Gastroesophageal sphincter (tissue), 4 donors: ENCODE measurements around the gene PTPRC. TPM values are rescaled to one million over a fixed set of nuclear protein-coding genes. Genes with fewer than 3 reads are reported as not detected.

Experiments used
- ATAC-seq: fragments of 150-250 bp; one replicate; pipeline ENCODE4 v1.9.1; 2016; ENCODE audit warnings: mild to moderate bottlenecking, moderate library complexity
- H3K27ac ChIP-seq, 4 donors: fragments of 200-600 bp; sonication (generic) in 3 of 4; 1 replicate in 3 of 4; 2 replicates in 1 of 4; pipeline ENCODE4 v1.5.1; 2016 to 2019
- H3K27me3 ChIP-seq: fragments of 200-600 bp; sonication (generic); one replicate; pipeline ENCODE4 v1.5.1; 2019
- H3K36me3 ChIP-seq, 2 donors: fragments of 200-600 bp; sonication (generic); one replicate each; pipeline ENCODE4 v1.5.1; 2019; ENCODE audit warnings: control low read depth in 1 of 2
- H3K4me1 ChIP-seq, 3 donors: fragments of 200-600 bp; sonication (generic); 1 replicate in 2 of 3; 2 replicates in 1 of 3; pipeline ENCODE4 v1.5.1; 2016 to 2019; ENCODE audit warnings: control low read depth in 2 of 3
- H3K4me3 ChIP-seq, 2 donors: fragments of 200-600 bp; sonication (generic); one replicate each; pipeline ENCODE4 v1.5.1; 2019; ENCODE audit warnings: mild to moderate bottlenecking in 1 of 2, moderate library complexity in 1 of 2
- H3K9me3 ChIP-seq, 3 donors: fragments of 200-600 bp; sonication (generic); one replicate each; pipeline ENCODE4 v1.5.1; 2017 to 2019; ENCODE audit warnings: control low read depth in 2 of 3
- EP300 ChIP-seq: sonication (generic); formaldehyde crosslinking; IDR thresholded peaks from one replicate; pipeline ENCODE4 v1.6.1; 2017; ENCODE audit warnings: antibody characterized with exemption, mild to moderate bottlenecking
- POLR2A ChIP-seq, 2 donors: fragments of 450-650 bp; IDR thresholded peaks; one replicate each; pipeline ENCODE4 v1.6.1; 2017; ENCODE audit warnings: antibody characterized with exemption in 2 of 2, mild to moderate bottlenecking in 2 of 2, moderate library complexity in 1 of 2
- POLR2AphosphoS5 ChIP-seq: sonication (generic); formaldehyde crosslinking; IDR thresholded peaks from one replicate; pipeline ENCODE4 v1.6.1; 2017; ENCODE audit warnings: antibody characterized with exemption
- whole genome bisulfite sequencing, 2 donors: methylation state at CpG; one replicate each; pipeline ENCODE4 v1.1.5; 2018; ENCODE audit warnings: low coverage in 1 of 2; 5-methylcytosine and 5-hydroxymethylcytosine counted together
- total RNA-seq, 4 donors: library from RNA; depleted of rRNA; stranded (reverse); fragments of >200 nt; gene quantifications; one replicate each; pipeline ENCODE4 v1.1.0, GENCODE V29; 2016
- TF ChIP-seq, protein P1 (sequence below), 4 experiments: fragments of 200-600 bp in 2 of 4; fragments of 450-650 bp in 2 of 4; sonication (generic) in 1 of 4; IDR thresholded peaks; one replicate each; pipeline ENCODE4 v1.5.1; 2017 to 2019; ENCODE audit warnings: antibody characterized with exemption in 4 of 4, mild to moderate bottlenecking in 2 of 4, moderate library complexity in 2 of 4

The PTPRC gene
- total RNA-seq, 4 donors from 2014 or later, result 5.0 to 31.9 (median 12.9) TPM

GRCh38 chr1:198612471-198613260 lies 26.2 kb upstream of the PTPRC start:
- H3K27me3 ChIP-seq, result no peaks in the 10 kb centered on the region
- no peaks in the 10 kb centered on the region for H3K36me3 ChIP-seq
- ATAC-seq, result no peak
- no peak overlapping the region for H3K4me3 ChIP-seq
- 71 to 94% methylated on average over 6 of the region's 6 CpGs for WGBS, 2 donors
- H3K27ac ChIP-seq, result no peak overlapping the region
- H3K4me1 ChIP-seq, result no peaks in the 10 kb centered on the region
- no peaks in the 10 kb centered on the region for H3K9me3 ChIP-seq
- TF ChIP-seq POLR2A (IDR thresholded peaks at IDR 0.05), result no peak
- TF ChIP-seq POLR2AphosphoS5, result no peak
- TF ChIP-seq EP300, result no peak
- TF ChIP-seq, protein P1, sequence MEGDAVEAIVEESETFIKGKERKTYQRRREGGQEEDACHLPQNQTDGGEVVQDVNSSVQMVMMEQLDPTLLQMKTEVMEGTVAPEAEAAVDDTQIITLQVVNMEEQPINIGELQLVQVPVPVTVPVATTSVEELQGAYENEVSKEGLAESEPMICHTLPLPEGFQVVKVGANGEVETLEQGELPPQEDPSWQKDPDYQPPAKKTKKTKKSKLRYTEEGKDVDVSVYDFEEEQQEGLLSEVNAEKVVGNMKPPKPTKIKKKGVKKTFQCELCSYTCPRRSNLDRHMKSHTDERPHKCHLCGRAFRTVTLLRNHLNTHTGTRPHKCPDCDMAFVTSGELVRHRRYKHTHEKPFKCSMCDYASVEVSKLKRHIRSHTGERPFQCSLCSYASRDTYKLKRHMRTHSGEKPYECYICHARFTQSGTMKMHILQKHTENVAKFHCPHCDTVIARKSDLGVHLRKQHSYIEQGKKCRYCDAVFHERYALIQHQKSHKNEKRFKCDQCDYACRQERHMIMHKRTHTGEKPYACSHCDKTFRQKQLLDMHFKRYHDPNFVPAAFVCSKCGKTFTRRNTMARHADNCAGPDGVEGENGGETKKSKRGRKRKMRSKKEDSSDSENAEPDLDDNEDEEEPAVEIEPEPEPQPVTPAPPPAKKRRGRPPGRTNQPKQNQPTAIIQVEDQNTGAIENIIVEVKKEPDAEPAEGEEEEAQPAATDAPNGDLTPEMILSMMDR (IDR thresholded peaks at IDR 0.05), result no peak

DNA sequence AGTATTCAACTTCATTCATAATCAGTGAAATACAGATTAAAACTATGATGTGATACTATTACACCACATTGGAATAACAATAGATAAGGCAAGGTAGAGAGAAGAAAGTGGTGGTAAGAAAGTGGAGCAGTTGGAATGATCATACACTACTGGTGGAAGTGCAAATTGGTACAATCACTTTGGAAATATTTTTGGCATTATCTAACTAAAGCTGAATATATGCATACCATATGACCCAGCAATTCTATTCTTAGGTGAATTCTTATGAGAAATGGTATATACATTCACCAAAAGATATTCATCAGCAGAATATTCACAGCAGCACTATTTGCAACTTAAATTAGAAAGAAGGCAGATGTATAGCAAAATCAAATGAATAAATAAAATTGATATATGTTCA lies 21.4 kb upstream of the PTPRC start:
- no peaks in the 10 kb centered on the region for H3K27me3 ChIP-seq
- no peaks in the 10 kb centered on the region for H3K36me3 ChIP-seq
- H3K4me1 ChIP-seq, result no peaks in the 10 kb centered on the region
- no peak overlapping the region for H3K27ac ChIP-seq
- H3K9me3 ChIP-seq, result no peaks in the 10 kb centered on the region
- no peak for ATAC-seq
- no peak overlapping the region for H3K4me3 ChIP-seq
- TF ChIP-seq POLR2AphosphoS5, result no peak
- no peak for TF ChIP-seq POLR2A (IDR thresholded peaks at IDR 0.05)
- TF ChIP-seq, protein P1 (IDR thresholded peaks at IDR 0.05), result no peak
- no peak for TF ChIP-seq EP300

GRCh38 chr1:198619375-198620140 lies 19.3 kb upstream of the PTPRC start:
- 83 to 85% methylated on average over 5 of the region's 5 CpGs for WGBS, 2 donors

DNA sequence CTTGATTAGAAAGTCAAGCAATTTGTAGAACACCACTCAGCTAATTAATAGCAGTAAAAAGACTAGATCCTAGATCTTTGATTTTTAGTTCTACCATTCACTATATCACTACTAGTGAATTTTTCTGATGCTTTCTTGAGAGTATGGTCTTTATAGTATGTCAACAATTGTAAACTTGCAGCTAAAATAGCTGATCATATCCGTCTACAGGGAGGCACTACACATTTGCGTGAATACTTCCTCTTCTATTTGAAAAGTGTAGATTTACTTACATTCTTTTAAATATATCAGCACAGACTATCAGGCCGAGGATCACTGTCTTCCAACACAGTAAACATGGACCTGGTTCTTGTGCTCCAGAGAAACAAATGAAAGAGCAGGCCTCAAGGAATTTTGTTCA lies 18.6 kb upstream of the PTPRC start:
- no peaks in the 10 kb centered on the region for H3K36me3 ChIP-seq
- no peak for ATAC-seq
- WGBS, 2 donors, result 80 to 87% methylated on average over 2 to 3 of the region's 3 CpGs
- no peaks in the 10 kb centered on the region for H3K27me3 ChIP-seq
- no peak overlapping the region for H3K27ac ChIP-seq
- no peaks in the 10 kb centered on the region for H3K4me1 ChIP-seq
- H3K4me3 ChIP-seq, result no peak overlapping the region
- no peaks in the 10 kb centered on the region for H3K9me3 ChIP-seq
- TF ChIP-seq POLR2A (IDR thresholded peaks at IDR 0.05), result no peak
- no peak for TF ChIP-seq EP300
- TF ChIP-seq, protein P1 (IDR thresholded peaks at IDR 0.05), result no peak
- TF ChIP-seq POLR2AphosphoS5, result no peak

More at GRCh38 chr1:198619375-198620140, 19.3 kb upstream of the PTPRC start:
- Histone ChIP-seq H3K27ac (no peak overlapping the region), H3K4me3 (no peak overlapping the region), H3K9me3 (no peaks in the 10 kb centered on the region), H3K4me1 (no peaks in the 10 kb centered on the region), H3K27me3 (no peaks in the 10 kb centered on the region), H3K36me3 (no peaks in the 10 kb centered on the region)
- no peak for ATAC-seq
- TF ChIP-seq, protein P1 (IDR thresholded peaks at IDR 0.05), result no peak
- no peak for TF ChIP-seq POLR2A (IDR thresholded peaks at IDR 0.05)
- TF ChIP-seq EP300, result no peak
